Measurements from ENCODE around the gene MRPS15.
"Not testable (repeated sequence)": the region's sequence is repeated elsewhere in the genome, so short reads cannot be mapped to it uniquely, and the experiment has no call there.

MRPS15 gene

DNA sequence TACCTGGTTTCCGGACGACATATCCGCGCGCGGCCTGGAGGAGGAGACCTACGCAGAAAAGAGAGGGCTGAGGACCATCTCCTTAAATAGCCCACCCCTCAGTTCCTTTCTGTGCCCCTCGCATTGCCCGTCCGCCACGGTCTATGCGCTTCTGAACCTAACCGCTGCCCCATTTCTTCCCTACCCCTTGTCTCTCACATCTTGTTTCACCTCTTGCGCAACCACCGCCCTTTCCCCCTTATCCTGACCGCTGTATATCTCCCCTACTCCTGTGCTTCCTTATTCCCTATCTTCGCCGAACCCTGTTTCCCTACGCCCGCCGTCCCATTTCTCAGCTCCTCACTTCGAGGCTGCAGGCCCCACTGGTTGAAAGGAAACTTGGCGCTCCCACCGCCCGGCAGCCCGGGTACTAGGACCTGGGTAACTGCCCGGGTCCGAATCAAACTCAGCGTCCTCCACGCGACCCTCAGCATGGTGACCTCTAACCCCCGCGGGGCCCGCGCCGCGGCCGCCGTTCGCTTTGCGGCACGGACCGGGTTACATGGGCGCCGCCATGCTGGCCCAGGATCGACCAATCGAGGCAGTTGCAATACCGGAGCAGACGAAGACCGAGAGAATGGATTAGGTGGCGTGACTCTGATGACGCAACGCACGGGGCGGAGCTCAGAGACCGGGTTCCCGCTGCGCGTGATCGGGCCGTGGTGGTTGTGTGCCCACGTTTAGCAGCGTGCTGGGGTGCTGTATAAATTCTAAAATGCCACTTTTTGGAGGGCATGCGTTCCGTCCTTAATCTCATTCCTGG lies at the start of gene MRPS15:
MRPS15 (minus strand) TSS at position 582 of the 802 bp plus-strand sequence; CDS start at position 473, 109 bp downstream.
- DNase-seq (ENCODE audit: low read depth, low spot score), result peak; percentile 84

DNA sequence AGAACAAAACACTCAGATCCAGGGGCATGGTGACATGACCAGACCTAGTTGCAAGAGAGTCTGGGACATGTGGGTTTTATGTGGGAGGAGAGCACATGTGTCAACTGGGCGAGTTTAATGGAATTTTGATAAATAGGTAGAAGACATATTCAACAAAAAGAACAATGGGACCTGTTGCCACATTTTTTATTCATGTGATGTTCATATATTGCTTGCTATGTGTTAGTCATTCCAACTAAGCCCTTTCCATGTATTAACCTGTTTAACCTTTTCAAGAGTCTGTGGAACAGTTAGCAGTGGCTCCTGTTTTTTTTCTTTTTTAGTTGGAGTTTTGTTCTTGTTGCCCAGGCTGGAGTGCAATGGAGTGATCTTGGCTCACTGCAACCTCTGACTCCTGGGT lies 48.7 kb upstream of the MRPS15 start:
- DNase-seq (ENCODE audit: low read depth, low spot score), result no peak

DNA sequence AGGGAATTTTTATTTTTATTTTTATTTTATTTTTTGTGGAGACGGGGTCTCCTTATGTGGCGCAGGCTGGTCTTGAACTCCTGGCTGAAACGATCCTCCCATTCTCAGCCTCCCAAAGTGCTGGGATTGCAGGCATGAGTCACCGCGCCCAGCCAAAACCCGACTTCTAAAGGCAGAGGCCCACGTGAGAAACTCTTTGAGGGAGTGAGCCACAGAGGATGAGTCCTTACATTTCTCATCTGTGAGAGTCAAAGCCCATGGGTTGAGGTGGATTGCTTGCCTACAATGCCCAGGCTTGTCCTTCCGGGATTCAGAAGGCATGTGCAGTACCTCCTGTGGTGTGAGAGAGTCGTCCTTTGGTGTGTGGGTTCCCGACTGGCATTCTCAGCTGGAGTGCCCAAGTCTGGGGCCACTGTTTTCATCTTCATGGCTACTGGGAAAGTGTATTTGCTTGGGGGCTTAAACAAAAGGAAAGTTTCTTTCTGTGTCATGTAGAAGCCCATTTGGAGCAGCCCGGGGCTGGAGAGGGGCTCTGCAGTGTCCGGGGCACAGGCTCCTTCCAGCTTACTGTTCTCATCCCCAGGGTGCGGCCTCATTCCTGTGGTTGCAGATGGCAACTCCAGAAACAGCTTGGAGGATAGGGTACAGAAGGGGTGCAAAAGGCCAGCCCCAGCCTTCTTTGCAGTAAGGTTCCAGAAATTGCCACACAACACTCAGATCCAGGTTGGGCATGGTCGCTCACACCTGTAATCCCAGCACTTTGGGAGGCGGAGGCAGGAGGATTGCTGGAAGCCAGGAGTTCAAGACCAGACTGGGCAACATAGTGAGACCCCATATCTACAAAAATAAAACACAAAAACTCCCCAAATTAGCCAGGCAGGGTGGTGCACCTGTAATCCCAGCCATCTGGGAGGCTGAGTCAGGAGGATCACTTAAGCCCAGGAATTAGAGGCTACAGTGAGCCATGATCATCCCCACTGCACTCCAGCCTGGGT lies 47.9 kb upstream of the MRPS15 start:
- no peak for DNase-seq (ENCODE audit: low read depth, low spot score)

DNA sequence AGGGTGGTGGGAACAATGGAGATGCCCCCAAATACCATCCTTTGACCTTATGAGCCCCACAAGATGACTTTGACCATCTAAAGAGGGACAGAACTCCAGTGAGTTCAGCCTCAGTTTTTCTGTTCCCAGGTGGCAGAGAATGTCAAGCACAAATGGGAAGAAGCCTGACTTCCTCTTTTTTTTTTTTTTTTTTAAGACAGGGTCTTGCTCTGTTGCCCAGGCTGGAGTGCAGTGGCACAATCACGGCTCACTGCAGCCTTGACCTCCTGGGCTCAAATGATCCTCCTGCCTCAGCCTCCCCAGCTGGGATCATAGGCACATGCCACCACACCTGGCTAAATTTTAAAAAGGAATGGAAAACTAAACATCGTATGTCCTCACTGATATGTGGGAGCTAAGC lies 47.0 kb upstream of the MRPS15 start:
- DNase-seq (ENCODE audit: low read depth, low spot score), result not testable (repeated sequence)

DNA sequence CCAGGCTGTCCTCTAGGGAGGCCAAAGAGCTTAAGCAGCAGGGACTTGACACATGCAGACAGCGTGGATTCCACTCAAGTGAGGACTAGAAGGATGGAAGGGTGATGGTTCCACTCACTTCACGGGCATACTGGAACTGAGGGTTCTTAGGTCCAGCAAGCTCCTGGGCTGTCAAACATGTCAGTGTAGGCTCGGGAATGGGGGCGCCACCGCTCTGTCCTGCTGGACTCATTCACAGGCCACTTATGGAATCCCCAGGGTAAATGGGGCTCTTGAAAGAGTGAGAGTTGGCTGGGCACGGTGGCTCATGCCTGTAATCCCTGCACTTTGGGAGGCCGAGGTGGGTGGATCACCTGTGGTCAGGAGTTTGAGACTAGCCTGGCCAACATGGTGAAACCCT lies 46.2 kb upstream of the MRPS15 start:
- no peak for DNase-seq (ENCODE audit: low read depth, low spot score)

DNA sequence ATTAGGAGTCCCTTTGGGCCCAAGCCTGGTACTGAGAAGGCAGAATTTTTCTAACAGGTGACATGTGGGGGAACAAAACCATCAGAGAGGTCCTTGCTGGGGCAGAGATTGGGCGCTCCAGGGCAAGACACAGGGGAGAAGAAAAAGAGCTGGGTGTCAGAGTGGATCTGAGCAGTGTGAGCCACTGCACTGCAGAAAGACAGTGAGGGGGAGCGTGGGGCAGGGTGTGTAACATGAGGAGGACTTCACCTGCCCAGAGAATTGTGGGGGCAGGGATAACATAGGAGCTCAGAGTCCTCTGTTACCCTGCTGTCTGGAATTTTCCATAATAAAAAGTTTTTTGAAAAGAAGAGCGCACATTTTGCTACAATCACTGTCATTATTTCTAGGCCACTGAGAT lies 44.1 kb upstream of the MRPS15 start:
- DNase-seq (ENCODE audit: low read depth, low spot score), result no peak

DNA sequence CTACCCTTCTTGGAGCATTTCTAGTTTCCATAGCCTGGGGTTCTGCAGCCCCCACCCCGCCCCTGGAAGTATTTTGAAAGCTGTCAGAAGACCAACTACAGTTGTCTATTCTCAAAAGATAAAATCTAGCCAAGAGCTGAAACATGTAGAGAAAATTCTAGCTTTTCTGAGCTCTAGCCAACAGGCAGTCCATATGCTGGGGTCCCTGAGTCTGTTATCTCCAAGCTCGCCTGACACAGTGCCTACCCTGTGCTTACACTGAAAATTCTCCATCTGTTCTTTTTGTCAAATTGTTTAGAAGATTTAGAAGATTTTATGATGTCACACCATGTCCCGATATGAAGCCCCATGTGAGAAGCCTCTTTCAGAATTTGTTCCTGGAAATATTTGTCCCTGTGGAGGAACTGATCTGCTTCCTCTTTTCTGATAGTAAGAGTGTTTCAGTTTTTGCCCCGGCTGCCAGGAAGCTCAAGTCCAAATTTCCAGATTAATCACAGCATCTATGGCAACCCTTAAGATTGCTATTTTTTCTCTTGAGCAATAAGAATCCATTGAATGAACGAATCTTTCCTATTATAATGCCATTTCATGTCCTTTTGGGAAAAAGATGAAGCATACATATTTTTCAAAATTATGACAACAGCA lies 42.2 kb upstream of the MRPS15 start:
- DNase-seq (ENCODE audit: low read depth, low spot score), result no peak

DNA sequence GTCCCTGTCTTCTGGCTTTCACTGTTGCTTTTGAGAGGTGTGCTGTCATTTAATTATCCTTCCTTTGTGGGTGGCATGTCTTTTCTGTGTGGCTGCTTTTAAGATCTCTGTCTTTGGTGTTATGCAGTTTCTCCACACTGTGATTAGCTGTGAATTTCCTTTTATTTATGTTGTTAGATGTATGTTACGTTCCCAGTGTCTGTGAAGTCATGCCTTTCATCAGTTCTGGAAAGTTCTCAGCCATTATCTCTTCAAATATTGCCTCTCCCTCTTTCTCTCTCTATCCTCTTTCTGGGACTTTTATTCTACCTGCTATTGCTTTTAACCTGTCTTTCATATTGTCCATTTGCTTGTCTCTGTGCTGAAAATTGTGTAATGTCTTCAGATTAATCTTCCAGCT lies 39.5 kb upstream of the MRPS15 start:
- no peak for DNase-seq (ENCODE audit: low read depth, low spot score)

DNA sequence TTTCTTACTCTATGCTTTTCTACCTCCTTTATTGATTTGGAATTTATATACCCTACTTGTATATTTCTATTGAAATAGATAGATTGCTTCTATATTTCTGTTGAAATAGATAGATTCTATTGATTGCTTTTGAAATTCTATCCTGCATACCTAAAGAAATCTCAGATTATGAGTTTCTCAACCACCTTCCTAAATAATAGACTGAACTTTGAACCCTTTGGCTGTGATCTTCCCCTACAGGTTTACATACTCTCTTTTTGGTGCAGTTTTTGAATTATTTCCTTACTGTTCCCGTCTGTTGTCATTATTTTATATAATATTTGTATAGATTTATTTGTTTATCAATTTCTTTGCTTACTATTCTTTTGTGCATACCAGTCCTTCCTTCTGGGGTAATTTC lies 39.0 kb upstream of the MRPS15 start:
- DNase-seq (ENCODE audit: low read depth, low spot score), result no peak

DNA sequence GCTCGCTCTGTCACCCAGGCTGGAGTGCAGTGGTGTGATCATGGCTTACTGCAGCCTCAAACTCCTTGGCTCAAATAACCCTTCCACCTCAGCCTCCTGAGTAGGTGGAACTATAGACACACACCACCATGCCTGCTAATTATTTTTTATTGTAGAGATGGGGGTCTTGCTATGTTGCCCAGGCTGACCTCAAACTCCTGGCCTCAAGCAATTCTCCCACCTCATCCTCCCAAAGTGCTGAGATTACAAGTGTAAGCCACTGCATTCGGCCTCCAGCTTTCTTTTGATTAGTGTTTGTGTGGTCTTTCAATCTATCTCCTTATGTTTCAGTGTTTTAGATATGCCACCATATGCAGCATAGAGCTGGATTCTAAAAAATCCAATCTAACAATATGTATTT lies 38.4 kb upstream of the MRPS15 start:
- no peak for DNase-seq (ENCODE audit: low read depth, low spot score)

DNA sequence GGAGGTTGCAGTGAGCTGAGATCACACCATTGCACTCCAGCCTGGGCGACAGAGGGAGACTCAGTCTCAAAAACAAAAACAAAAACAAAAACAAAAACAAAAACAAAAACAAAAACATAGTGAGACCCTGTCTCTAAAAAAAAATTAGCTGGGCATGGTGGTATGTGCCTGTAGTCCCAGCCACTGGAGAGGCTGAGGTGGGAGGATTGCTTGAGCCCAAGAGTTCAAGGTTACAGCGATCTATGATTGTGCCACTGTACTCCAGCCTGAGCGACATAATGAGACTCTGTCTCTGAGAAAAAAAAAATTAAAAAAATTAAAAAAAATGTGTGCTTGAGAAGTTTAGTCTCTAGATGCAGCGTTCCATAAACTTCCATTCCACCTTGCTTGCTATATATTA lies 37.7 kb upstream of the MRPS15 start:
- DNase-seq (ENCODE audit: low read depth, low spot score), result not testable (repeated sequence)

DNA sequence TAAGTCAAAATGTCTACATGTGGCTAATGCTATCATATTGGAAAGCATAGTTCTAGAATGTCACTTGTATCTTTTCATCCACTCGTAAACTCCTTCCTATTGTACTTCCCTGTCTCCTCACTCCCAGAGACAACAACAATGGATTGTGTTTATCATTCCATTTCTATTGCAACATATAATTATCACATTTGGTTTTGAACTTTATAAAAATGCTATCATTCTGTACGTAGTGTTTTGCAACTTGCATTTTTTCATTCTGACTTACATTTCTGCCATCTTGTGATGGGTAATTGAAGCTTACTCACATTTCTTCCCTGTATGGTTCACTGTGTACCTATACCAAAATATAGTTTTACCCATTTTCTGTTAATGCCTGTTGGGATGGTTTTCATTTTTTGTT lies 33.0 kb upstream of the MRPS15 start:
- DNase-seq (ENCODE audit: low read depth, low spot score), result no peak

DNA sequence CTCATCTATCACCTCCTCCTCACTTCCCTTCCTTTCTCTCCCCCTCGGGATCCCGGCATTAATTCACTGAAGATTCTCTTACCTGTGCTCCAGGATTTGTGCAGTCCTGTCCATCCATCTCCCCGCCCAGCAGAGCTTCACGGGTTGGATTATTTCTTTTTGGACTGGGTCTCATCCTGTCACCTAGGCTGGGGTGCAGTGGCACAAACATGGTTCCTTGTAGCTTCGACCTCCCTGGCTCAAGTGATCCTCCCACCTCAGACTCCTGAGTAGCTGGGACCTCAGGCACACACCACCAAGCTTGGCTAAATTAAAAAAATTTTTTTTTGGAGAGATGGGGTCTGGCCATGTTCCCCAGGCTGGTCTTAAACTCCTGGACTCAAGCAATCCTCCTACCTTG lies 30.8 kb upstream of the MRPS15 start:
- DNase-seq (ENCODE audit: low read depth, low spot score), result no peak

DNA sequence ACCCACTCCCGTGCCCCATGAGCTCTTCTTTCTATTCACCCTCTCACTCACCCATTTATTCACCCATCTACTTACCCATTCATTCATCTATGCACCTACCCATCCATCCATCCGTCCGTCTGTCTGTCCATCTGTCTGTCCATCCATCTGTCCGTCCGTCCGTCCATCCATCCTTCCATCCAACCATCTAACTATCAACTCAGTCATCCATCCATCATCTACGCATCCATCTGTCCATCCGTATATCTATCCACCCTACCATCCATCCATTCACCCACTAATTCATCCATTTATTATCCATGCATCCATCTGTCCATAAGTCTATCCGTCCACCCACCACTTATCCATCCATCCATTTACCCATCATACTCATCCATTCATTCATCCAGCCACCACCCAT lies 29.3 kb upstream of the MRPS15 start:
- no peak for DNase-seq (ENCODE audit: low read depth, low spot score)

DNA sequence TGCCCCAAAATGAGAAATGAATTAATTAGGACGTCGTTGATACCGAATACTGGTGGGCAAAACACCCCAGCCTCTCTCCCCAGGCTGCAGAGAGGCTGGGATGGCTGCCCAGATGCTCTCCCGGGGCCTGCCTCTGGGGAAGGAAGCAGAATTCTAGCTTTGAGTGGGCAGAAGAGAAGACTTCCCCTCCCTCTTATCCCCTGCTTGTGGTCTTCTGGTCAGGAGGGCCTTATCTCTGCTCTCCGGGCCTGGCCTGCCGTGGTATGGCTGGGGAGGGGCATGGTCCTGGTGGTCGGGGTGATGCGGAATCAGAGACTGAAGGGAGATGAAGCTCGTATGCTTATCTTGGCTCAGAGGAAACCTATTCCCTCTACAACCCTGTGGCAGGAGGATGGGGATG lies 28.3 kb upstream of the MRPS15 start:
- DNase-seq (ENCODE audit: low read depth, low spot score), result no peak

DNA sequence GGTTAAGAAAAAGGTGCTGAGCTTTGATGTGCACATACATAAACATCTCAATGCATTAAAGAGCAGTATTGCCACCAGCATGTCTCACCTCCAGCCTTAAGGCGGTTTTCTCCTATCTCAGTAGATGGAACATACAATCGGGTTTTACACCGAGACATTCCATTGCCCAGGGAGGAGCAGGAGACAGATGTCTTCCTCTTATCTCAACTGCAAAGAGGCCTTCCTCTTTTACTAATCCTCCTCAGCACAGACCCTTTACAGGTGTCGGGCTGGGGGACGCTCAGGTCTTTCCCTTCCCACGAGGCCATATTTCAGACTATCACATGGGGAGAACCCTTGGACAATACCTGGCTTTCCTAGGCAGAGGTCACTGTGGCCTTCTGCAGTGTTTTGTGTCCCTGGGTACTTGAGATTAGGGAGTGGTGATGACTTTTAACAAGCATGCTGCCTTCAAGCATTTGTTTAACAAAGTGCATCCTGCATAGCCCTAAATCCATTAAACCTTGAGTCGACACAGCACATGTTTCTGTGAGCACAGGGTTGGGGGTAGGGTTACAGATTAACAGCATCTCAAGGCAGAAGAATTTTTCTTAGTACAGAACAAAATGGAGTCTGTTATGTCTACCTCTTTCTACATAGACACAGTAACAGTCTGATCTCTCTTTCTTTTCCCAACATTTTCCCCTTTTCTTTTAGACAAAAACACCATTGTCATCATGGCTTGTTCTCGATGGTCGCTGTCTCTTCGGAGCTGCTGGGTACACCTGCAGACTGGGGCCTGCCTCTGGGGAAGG lies 25.3 kb upstream of the MRPS15 start:
- not testable (repeated sequence) for DNase-seq (ENCODE audit: low read depth, low spot score)

DNA sequence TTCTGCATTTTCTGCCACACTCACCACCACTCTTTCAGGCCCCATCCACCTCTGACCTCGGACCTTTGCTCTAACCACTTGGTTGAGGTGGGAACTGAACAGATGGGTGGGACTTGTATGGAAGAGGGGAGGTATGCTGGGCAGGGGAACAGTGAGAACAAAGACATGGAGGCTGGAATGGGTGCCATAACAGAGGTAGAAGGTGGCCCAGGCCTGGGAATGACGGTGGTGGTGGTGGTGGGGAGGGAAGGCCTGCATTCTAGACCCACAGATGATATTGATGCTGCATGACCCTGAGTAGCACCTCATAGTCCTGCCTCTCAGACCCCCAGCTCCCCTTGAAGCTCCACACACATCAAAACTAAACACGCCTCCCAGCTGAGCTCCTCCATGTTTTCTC lies 23.7 kb upstream of the MRPS15 start:
- no peak for DNase-seq (ENCODE audit: low read depth, low spot score)

DNA sequence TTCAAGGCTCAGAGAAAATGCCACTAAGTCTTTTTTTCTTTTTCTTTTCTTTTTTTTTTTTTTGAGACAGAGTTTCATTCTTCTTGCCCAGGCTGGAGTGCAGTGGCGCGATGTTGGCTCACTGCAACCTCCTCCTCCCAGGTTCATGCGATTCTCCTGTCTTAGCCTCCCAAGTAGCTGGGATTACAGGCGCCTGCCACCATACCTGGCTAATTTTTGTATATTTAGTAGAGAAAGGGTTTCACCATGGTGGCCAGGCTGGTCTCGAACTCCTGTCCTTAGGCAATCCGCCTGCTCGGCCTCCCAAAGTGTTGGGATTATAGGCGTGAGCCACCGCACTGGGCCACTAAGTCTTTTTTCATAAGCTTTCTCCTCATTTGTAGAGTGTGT lies 23.1 kb upstream of the MRPS15 start:
- DNase-seq (ENCODE audit: low read depth, low spot score), result not testable (repeated sequence)

DNA sequence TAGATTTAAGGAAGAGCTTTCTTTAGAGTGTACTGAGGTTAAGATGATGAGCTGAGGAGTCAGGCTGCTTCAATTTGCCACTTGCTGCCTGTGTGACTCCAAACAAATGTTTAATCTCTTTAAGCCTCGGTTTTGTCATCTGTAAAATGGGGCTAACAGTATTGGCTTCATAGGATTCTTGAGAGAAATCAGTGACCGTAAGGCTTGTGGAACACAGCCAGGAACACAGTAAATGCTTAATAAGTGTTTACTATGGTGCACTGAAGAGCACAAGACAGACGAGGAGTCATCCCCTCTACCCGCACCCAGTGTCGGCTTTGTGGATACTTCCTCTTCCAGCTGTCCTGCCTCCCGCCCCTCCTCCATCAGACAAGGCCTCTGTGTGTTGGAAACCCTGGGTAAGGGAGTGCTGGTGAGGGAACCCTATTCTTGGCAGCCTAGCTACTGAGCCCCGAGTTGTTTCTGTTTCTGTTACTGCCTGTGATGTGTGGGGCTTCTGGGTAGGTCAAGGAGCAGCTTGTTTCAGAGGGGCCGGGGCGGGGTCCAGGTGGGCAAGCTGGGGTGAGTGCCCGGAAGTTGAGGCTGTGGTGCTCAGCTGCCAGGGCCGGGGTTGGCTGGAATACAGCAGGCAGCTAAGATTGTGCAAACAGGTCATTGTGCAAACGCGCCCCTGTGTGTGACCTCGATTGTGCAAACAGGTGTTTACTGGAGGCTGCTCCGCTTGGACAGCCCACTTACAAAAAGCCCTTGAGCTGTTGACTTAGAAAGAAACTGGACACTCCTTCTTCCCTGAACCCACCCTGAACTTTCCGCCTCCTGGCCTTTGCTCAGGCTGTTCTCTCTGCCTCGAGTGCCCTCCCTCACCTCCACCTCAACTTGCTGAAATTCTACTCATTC lies 22.5 kb upstream of the MRPS15 start:
- DNase-seq (ENCODE audit: low read depth, low spot score), result no peak

DNA sequence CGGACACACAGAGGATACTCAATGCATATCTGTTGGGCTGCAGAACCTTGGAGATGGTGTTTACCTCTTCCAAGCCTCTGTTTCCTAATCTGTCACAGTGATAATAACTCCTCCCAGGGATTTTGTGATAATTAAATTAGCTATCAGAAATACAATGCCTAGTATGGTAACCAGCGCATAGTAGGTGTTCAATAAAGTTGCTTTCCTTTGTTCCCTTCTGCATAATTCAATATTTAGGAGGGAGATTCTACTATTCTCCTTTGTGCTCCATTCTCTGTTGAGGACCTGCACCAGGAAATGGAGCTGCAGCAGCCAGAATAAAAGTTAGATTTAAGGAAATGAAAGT lies 21.9 kb upstream of the MRPS15 start:
- no peak for DNase-seq (ENCODE audit: low read depth, low spot score)
